Inflammatory macrophage (primary cell): ENCODE results near the gene RHOBTB3.

Experiments used
- DNase-seq, 2 donors: peaks; one replicate each; pipeline ENCODE4 v3.0.0-alpha.2; 2020 to 2022

The RHOBTB3 gene

DNA sequence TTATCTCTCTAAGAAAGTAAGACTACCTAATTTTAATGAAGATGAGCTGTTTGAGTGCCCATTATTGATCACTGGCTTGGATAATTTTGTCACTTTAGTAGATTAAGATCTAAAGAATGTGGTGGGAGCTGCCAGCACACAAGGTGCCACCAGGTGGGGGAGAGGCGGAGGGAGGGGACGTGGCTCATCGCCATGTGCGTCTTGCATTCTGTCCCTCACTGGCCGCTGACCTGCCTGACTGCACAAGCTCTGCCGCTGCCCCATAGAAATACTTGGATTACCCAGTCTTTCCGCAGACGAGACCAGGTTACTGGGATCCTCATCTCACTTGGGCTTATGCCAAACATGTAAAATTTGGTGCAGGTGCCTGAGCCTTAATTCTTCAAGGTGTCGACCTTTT lies 37.6 kb downstream of the RHOBTB3 start:
- no peak for DNase-seq

DNA sequence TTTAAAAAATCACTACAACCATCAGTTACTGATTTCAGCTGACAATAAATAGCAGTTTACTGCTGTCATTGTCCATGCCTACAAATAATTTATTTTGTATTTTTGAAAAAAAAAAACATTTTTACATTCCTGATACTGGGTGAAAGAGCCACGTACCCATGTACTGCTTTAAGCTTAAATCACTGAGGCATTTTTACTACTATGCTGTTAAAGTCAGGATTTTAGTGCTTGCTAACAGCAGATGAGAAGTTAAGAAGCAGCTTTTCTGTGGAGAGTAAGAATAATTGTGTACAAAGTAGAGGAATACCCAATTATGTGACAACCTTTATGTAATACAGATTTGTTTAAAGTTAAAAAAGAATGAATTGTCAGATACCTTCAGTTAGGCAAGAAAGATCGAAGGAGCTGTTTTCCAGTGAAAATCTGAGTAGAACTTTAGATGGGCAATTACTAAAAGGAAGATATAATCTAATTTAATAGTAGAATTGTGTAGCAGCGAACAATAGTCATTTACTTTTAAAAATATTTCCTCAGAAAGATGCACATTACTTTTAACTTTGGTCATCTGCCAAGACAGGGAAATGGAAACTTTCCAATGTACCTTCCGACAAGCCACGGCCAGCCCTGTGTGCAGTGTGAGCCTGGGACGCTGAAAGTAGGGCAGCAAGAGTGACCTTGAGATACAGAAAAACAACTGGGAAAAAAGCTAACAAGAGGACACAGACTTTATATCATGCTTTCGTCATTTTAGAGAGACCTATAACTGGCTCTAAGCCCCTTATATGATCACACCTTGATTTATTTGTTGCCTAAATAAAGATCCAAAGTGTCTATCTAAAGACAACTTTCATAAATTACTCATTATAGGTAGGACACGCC lies 39.9 kb downstream of the RHOBTB3 start:
- DNase-seq: no peak

DNA sequence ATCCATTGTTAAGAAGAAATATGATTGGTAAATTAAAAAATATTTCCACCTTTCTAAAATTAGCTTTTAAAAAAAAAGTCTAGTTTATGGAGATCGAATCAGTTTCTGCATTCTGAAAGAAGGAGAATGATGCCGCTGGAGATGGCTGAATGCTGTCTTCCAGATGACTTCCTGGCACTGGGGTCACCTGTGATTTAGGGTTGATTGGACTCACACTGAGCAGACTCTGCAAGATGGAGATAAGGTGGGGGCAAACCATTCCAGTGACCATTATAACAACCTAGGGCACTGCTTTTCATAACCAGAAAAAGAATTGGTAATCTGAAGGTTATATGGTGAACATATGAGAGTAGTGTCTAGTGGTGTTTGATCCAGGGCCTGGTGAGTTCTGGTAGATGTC lies 40.8 kb downstream of the RHOBTB3 start:
- DNase-seq: no peak

DNA sequence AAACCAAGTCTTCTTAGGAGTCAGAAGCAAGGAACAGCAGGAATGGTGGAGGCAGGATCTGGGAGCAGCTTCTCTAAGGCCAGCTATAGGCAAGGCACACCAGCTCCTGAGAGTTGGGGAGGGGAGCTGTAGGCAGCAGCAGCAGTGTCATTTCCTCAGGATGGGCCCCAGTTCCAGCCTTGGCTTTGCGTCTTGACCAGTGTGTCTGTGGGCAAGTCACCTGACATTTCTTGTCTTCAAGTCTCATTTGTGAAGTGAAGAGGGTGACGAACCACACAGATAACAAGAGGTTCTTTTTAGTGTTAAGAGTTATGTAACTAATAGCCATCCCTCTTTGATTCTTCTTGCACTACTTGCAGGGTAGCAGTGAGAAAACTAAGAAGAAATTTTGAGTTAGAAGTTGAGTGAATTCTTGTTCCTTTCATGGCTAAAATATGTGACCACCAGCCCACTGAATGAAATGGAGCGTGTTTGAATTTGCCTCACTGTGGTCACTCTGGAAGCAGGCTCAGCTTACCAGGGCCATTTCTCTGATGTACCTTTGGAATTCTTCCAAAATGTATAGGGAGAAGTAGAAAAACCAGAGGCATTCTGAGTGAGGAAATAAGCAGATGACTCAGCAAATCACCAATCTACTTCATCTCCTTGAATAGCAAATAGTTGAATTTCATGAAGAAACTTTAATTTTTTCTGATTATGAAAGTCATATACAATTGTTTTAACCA lies 42.4 kb downstream of the RHOBTB3 start:
- peak; percentile 41 to 54 for DNase-seq

- DNase-seq: no peak
Measured at GRCh38 chr5:95777441-95777840, 46.3 kb downstream of the RHOBTB3 start.

- DNase-seq: peak; percentile 35 to 42
Measured at GRCh38 chr5:95778713-95779436, 47.7 kb downstream of the RHOBTB3 start.

DNA sequence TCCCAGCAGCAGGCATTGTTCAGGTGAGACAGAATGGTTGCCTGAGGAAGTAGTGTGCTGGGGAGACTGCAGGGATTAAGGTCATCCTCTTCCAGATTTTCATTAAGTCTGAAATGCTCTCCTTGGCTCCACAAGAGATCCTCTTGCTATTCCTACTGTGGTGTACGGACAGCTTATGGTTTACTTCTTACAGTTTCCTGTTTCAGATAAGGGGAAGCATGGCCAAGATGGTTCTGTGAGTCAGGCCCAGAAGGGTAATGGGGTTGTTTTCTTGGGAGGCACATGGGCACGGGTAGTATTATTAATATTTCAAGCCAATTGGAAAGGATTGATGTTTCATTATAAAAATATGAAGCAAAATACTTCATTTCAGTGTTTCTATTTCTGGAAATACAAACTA lies 48.5 kb downstream of the RHOBTB3 start:
- DNase-seq: peak; percentile 69 to 72

GRCh38 chr5:95780597-95780996 lies 49.5 kb downstream of the RHOBTB3 start:
- DNase-seq: peak; percentile 37 to 39

DNA sequence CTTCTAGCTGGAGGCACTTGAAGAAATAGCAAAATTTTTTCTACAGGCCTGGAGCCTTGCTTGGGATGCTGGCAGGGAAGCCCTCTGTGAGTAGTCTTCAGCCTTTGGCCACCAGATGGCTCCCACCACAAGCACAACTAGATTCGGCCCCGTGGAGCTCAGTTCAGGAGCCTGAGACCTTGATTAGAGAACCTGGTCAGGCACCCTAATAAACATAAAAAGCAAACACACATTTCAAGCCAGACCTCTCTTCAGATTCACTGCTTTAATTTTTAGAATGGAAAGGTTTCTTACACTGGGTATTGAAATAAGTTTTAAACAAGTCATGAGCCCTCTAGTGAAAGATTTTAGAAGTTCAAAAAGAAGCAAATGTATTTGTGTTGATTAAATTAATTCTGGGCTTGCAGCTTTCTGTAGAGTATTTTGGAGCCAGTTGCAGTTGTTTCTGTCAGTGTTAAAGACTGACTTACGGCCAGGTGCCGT lies 50.0 kb downstream of the RHOBTB3 start:
- DNase-seq: peak; percentile 80 to 84

- no peak for DNase-seq
Measured at GRCh38 chr5:95782181-95782580, 51.0 kb downstream of the RHOBTB3 start.

GRCh38 chr5:95783661-95784060 lies 52.5 kb downstream of the RHOBTB3 start:
- DNase-seq: no peak

- DNase-seq: no peak
Measured at GRCh38 chr5:95784514-95785302, 53.6 kb downstream of the RHOBTB3 start.

- peak in 1 of 2 donors; percentile 3 for DNase-seq
Measured at GRCh38 chr5:95786821-95787418, 55.8 kb downstream of the RHOBTB3 start.

GRCh38 chr5:95788493-95788892 lies 57.4 kb downstream of the RHOBTB3 start:
- DNase-seq: no peak

DNA sequence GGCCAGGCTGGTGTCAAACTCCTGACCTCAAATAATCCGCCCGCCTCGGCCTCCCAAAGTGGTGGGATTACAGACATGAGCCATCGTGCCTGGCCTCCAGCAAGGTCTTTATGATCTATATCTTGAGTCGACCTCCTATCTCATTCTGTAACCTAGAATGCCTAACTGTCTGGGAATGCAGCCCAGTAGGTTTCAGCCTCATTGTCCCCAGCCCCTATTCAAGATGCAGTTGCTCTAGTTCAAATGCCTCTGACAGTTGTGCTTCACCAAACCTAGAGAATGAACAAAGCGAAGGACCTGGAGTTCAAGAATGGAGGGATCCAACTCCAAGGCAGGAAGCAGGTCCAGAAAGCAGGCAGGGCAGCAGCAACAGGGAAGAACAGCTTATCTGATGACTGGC lies 60.6 kb downstream of the RHOBTB3 start:
- DNase-seq: no peak

GRCh38 chr5:95794070-95794516 lies 63.0 kb downstream of the RHOBTB3 start:
- DNase-seq: no peak

- no peak for DNase-seq
Measured at GRCh38 chr5:95797301-95797700, 66.2 kb downstream of the RHOBTB3 start.

DNA sequence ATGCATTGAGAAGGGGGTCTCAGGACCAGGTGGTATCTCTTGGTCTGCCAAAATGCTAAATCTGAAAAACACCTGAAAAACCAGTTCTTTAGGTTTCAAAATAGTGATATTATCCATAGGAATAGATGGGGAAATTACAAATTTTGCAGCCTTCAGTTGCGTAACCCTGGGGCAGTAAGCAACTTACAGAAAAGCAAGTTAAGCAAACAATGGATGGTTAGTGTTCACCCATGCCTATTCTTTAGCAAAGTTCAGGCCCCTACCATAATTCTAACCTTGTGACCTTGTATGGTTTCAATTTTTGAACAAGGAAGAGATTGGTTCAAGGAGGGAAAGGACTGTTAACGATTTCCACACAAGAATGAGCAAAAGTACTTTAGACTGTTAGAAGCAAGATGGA lies 66.9 kb downstream of the RHOBTB3 start:
- peak in 1 of 2 donors; percentile 26 for DNase-seq

- DNase-seq: no peak
Measured at GRCh38 chr5:95798545-95798944, 67.4 kb downstream of the RHOBTB3 start.

GRCh38 chr5:95799191-95799835 lies 68.2 kb downstream of the RHOBTB3 start:
- no peak for DNase-seq

DNA sequence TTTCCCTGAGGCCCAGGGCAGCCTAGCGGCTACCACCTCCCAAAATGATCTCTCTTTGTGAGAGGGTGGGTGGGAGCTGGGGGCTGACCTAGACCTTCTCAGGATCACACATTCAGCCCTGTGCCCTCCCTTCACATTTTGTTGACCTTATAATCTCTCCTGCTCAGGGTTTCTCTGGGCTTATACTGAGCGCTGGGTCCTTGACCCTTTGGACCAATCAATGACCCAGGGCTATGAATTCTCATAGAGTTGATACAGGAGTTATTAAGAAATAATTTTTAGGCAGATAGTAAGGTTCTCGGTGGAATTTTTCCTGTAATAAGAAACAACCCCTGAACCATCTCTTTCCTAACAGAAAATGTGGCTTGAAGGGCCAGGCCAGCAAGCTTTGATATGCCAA lies 69.4 kb downstream of the RHOBTB3 start:
- DNase-seq: no peak
